Ovary (tissue), 3 donors: Measurements from ENCODE around the gene POLR3H.

Experiments used
- CTCF ChIP-seq, 3 donors: fragments of 450-650 bp in 2 of 3; fragments of 200-600 bp in 1 of 3; IDR thresholded peaks; one replicate each; pipeline versions ENCODE4 v1.5.1 to v1.8.0; 2016 to 2022; ENCODE audit warnings: antibody characterized with exemption in 3 of 3, mild to moderate bottlenecking in 1 of 3
- POLR2A ChIP-seq: fragments of 450-650 bp; IDR thresholded peaks from one replicate; pipeline ENCODE4 v1.6.1; 2017; ENCODE audit warnings: antibody characterized with exemption, mild to moderate bottlenecking, moderate library complexity
- donor health status: DM: no; HTN: no; CAD: no.

DNA sequence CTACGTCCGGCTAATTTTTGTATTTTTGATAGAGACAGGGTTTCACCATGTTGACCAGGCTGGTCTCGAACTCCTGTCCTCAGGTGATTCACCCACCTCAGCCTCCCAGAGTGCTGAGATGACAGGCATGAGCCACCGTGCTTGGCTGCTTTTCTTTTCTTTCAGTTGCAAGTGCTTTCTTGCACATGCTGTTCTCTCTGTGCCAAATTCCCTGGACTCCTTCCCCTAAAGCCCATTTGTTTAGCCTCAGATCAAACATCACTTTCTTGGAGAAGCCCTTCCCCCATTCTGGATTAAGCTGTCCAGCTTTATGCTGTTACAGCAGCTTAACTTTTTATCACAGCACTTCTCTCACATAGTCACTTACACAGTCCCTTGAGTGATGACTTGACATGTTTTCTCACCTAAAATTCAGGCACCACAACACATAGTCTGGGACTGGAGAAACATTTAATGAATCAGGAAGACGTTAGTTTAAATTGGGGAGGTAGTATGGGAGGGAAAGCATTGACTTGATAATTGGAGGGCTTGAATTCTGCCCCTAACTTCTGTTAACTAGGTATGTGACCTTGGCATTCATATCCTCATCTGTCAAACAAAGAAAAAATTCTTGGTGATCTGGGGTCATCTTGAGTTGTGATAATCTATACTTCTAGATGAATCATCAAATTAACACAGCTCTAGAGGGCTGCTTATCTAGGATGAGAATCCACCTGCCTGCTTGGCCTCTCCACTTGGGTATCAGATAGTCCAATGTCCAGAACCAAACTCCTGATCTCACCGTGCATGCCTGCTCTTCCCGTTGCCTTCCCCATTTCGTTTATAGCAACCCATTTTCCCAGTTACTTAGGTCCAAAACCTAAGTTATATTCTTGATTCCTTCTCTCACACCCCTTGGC is 57.0 kb downstream of the POLR3H start:
- no peak for TF ChIP-seq CTCF (IDR thresholded peaks at IDR 0.05)
- TF ChIP-seq POLR2A, result no peak
